AG08395 (cell line): ENCODE measurements around the gene SKIC2.
A peak's percentile ranks its signal among the peaks of the same experiment; 100 is the strongest.

Experiments used
- DNase-seq: peaks from one replicate; pipeline ENCODE4 v3.0.0; 2012; ENCODE audit warnings: mixed read lengths, low spot score

SKIC2 gene

DNA sequence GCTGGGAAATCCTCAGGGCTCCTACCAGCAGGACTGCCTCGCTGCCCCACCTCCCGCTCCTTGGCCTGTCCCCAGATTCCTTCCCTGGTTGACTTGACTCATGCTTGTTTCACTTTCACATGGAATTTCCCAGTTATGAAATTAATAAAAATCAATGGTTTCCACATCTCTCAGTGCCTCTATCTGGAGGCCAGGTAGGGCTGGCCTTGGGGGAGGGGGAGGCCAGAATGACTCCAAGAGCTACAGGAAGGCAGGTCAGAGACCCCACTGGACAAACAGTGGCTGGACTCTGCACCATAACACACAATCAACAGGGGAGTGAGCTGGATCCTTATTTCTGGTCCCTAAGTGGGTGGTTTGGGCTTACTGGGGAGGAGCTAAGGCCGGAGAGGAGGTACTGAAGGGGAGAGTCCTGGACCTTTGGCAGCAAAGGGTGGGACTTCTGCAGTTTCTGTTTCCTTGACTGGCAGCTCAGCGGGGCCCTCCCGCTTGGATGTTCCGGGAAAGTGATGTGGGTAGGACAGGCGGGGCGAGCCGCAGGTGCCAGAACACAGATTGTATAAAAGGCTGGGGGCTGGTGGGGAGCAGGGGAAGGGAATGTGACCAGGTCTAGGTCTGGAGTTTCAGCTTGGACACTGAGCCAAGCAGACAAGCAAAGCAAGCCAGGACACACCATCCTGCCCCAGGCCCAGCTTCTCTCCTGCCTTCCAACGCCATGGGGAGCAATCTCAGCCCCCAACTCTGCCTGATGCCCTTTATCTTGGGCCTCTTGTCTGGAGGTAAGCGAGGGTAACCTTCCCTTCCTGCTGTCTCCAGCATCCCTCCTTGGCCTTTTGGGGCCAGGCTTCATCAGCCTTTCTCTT is 13.2 kb upstream of the SKIC2 start, which contains the start of gene CFB:
Gene CFB (plus strand): TSS at position 589 of the 863 bp plus-strand sequence. CDS start 127 bp downstream, at position 716.
- peak; percentile 93 for DNase-seq

DNA sequence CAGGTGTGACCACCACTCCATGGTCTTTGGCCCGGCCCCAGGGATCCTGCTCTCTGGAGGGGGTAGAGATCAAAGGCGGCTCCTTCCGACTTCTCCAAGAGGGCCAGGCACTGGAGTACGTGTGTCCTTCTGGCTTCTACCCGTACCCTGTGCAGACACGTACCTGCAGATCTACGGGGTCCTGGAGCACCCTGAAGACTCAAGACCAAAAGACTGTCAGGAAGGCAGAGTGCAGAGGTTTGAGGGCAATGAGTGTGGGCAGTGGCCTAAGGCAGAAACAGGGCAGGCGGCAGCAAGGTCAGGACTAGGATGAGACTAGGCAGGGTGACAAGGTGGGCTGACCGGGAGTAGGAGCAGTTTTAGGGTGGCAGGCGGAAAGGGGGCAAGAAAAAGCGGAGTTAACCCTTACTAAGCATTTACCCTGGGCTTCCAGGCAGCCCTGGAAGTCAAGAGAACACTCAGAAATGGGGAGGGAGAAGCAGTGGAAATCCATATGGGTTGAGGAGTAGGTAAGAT is 12.5 kb upstream of the SKIC2 start:
- no peak for DNase-seq

DNA sequence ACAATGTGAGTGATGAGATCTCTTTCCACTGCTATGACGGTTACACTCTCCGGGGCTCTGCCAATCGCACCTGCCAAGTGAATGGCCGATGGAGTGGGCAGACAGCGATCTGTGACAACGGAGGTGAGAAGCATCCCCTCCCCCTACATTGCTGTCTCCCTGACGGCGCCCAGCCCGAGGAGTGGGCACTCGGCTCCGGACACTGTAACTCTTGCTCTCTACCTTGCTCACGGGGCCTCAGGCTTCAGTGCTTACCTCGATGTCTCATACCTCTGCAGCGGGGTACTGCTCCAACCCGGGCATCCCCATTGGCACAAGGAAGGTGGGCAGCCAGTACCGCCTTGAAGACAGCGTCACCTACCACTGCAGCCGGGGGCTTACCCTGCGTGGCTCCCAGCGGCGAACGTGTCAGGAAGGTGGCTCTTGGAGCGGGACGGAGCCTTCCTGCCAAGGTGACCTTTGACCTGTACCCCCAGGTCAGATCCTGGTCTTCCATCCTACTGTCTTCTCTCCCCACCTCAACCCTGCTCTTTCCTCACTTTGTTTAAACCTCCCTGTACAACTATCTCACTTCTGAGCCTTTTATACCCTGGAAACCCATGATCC is 11.8 kb upstream of the SKIC2 start:
- no peak for DNase-seq

DNA sequence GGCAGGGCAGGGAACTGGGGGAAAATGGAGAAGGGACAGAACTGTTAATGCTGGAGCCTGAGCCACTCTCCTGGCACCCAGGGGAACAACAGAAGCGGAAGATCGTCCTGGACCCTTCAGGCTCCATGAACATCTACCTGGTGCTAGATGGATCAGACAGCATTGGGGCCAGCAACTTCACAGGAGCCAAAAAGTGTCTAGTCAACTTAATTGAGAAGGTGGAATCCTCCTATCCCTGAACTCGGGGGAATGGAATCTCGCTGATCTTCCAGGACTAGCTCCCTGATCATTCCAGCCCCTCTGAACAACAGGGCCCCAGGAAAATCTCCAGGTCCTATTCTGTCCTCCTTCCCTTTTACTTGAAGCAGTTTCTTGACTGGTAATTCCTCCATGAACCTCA is 11.1 kb upstream of the SKIC2 start:
- DNase-seq, result no peak

DNA sequence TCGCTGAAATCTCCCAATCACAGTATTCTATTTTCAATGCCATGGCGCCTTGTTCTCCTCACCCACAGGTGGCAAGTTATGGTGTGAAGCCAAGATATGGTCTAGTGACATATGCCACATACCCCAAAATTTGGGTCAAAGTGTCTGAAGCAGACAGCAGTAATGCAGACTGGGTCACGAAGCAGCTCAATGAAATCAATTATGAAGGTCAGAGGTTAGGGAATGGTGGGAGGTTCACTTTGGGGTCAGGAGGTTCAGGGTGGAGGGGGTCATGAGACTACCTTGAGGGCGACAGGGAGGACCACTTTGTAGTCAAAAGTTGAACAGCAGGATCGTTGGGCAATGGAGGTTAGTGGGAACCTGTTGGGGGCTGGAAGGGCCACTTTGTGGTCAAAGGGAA is 10.7 kb upstream of the SKIC2 start:
- no peak for DNase-seq

DNA sequence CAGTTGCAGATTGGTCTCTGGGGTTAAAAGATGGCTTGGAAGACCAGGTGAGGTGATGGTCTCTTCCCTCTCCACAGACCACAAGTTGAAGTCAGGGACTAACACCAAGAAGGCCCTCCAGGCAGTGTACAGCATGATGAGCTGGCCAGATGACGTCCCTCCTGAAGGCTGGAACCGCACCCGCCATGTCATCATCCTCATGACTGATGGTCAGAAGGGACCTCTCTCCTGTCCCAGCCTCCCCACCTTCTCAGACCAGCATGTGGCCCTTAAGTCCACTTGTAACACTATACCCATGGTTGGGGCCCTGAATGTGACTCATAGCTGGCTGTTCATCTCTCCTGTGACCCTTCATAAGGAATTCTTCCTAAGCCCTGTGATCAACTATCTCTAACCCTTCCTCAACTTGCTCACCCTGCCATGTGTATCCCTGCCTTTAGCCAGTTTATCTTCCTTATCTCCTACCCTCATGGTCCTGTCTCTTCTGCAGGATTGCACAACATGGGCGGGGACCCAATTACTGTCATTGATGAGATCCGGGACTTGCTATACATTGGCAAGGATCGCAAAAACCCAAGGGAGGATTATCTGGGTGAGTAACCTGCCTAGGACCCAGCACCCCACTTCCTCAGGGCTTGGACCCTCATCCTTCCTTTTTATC is 10.1 kb upstream of the SKIC2 start:
- DNase-seq, result peak; percentile 4

DNA sequence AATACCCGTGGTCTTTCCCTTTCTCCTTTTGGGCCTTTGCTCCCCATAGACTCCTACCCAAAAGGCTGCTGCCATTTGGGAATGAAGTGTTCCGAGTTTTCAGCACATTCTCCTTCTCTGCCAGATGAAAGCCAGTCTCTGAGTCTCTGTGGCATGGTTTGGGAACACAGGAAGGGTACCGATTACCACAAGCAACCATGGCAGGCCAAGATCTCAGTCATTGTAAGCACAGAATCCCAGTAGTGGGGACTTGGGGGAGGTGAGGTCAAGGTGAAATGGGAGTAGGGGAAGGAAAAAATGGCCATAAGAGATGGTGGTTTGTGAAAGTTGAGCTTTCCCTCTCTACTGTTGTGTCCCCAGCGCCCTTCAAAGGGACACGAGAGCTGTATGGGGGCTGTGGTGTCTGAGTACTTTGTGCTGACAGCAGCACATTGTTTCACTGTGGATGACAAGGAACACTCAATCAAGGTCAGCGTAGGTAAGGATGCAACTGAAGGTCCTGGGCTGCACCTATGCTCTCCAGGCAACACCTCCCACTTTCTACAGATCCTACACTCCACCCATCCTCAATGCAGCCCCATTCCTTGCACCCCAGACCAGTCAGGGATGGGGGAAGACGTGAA is 8.9 kb upstream of the SKIC2 start:
- no peak for DNase-seq

DNA sequence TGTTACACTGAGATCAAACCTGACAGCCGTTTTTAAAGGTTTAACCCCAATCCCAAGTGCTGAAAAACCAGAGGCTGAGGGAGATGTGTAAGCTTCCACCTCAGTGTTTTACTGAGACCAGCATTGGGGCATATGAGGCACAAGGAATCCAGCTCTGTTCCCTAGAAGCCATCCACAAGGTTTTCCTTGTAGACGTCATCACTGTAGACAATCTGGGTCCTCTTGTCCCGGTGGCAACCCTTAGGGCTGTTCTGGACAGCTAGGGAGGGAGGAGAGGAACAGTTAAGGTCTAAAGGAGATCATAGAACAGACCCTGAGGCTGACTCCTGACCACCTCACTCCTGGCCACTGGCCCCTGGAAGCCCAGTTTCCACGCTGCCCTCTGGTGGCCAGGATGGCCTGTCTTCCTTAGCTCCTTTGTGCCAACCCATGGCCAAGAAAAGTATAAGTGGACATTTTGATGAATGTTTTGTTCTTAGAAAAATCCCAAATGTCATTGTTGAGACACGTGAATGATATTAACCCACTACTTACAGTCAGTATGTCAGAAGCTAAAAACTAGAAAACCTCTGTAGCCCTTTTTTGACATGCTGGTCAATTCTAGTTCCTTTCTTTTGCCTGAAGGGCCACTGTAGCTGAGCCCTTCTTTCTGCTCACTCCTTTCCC is 6.7 kb upstream of the SKIC2 start:
- peak; percentile 80 for DNase-seq

DNA sequence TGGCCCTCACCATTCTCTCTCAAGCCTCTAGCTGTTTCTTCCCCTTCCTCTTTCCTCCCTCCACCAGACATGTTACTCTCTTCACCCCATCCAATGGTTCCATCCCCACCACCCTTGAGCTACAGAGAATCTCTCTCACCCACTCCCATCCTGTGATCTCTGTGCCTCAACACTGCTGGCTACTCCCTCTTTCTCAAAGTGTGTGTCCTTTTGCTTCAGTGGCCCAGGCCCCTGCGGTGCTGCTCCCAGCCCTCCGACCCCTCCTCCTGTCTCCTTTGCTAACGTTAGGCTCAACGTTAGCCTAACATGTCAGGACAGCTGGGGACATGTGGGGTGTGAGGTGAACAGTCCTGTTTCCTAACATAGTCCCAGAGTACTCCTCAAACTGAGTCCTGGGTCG is 6.1 kb upstream of the SKIC2 start:
- DNase-seq, result no peak

DNA sequence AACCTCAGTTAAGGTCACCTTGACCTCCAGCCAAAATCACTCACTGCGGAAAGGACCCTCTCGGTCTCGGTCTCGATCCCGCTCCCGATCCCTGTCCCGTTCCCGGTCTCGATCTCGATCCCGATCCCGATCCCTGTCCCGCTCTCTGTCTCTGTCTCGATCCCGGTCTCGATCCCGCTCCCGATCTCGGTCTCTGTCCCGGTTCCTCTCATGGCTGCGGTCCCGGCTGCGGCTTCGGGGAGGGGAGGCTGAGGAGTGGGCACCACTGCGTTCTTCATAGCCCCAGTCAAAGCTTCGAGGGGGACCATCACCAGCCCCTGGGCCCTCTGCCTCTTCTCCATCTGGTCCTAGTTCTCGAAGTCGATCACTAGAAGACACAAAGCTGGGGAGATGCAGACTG is 4.5 kb upstream of the SKIC2 start:
- DNase-seq, result no peak

DNA sequence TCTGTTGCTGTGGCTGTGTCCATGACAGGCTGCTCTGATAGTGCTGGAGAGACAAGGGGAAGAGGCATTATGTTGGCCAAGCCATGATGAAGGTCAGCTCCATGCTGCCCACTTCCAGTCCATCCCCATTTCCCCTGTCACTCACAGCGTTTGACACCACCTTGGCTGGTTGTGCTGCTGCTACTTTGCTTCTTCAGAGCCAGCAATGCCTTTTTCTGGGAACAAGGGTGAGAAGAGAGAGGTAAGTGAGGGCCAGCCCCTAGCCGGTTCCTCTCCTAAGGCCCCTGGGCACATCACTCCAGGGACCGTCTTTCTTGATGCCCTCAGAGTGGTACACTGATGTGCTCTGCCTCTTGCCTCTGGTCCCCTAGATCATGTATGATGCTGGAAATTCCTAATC is 2.2 kb upstream of the SKIC2 start:
- DNase-seq, result no peak

DNA sequence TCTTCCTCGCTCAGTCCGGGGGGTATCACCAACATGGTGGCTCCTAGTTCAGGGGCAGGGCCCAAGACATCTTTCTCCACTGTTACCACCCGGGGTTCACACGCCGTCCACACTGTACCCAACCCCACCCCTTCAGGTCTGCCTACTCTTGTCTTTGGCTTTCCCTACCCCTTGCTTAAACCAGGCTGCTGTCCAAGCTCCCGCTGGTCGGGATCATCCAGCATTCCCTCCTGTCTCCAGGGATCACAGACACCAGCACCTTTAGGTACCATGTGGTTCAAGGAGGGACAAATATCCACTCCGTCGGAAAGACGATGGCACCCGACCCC is 599 bp upstream of the SKIC2 start:
- peak; percentile 19 for DNase-seq

DNA sequence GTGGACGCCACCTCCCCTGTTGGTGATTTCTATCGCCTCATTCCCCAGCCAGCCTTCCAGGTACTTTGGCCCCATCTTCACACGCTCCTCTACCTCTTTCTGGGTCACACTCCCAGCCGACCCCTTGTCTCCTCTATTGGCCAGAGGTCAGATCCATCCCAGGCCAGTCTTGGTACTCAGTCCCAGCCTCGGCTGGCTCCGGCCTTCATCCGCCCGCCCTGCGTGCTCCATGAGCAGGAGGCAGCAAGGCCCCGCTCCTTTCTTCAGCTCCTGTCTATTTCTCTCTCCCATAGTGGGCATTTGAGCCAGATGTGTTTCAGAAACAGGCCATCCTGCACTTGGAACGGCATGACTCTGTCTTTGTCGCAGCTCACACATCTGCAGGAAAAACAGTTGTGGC is 2.6 kb downstream of the SKIC2 start:
- no peak for DNase-seq

DNA sequence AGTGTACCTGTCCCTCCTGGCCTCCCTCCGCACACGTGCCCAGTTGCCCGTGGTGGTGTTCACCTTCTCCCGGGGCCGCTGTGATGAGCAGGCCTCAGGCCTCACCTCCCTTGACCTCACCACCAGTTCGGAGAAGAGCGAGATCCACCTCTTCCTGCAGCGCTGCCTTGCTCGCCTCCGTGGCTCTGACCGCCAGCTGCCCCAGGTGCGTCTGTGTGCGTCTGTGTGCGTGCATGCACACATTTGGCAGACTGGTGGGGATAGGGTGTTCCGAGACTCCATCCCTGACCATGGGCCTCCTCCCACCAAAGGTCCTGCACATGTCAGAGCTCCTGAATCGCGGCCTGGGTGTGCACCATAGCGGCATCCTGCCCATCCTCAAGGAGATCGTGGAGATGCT is 4.9 kb downstream of the SKIC2 start:
- DNase-seq, result no peak

DNA sequence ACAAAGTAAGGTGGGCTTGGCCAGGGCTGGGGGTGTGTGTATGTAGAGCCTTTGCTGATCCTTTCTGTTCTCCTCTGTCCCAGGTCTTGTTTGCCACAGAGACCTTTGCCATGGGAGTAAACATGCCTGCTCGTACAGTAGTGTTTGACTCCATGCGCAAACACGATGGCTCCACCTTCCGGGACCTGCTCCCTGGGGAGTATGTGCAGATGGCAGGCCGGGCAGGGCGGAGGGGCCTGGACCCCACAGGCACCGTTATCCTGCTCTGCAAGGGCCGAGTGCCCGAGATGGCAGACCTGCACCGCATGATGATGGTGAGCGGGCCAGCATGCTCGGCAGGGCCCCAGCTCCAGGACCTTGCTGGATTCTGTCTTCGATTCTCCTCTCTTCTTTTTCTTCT is 6.7 kb downstream of the SKIC2 start:
- no peak for DNase-seq

DNA sequence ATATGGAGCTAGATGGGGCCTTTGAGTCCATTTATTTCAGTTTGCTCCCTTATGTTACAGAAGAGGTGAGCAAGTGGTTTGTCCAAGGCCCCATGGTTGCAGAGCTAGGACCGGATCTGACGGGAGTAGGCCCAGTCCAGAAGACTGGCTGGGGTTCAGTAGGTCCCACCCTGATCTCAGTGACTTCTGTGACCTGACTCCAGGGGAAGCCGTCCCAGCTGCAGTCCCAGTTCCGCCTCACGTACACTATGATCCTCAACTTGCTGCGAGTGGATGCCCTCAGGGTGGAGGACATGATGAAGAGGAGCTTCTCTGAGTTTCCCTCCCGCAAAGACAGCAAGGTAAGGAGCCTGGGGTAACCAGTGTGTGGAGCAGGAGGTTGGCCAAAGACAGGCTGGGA is 7.5 kb downstream of the SKIC2 start:
- DNase-seq, result no peak

DNA sequence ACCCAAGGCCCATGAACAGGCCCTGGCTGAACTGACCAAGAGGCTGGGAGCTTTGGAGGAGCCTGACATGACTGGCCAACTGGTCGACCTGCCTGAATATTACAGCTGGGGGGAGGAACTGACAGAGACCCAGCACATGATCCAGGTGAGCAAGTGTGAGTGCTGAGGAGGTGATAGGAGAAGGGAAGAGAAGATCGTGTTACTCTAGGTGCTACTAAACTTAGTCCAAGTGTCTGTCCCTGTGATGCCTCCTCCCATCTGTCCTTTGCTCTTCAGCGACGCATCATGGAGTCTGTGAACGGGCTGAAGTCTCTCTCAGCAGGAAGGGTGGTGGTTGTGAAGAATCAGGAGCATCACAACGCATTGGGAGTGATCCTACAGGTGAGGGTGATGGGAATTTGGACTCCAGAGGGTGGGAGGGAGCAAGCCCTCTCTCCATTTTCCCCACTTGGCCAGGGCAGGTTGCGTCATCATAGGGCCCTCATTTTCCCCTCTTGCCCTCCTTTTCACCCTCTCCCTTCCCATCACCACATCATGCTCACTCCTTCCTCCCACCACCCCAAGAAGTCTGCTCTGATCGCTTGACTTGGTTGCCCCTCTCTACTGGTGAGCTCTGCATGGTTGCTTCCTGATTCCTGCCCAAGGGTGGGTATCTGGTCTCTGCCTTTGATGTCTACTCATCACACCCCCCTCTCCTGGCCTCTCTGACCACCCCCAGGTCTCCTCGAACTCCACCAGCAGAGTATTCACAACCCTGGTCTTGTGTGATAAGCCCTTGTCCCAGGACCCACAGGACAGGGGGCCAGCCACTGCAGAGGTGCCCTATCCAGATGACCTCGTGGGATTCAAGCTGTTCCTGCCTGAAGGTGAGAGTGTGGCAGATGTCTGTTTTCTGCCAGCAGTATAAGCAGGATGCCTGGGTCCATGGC is 8.3 kb downstream of the SKIC2 start:
- no peak for DNase-seq

DNA sequence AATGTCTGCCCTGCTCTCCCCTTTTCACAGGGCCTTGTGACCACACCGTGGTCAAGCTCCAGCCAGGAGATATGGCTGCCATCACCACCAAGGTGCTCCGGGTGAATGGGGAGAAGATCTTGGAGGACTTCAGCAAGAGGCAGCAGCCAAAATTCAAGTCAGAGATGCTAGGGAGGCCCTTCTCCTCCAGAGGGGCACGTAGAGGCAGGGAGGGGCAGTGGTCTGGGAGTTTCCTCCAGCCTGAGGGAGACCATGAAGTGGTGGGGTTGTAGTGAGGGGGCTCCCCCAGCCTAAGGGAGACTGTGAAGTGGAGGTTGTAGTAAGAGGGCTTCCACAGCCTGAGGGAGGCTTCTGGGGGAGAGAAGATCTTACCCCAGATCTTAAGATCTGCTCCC is 8.9 kb downstream of the SKIC2 start:
- DNase-seq, result no peak

DNA sequence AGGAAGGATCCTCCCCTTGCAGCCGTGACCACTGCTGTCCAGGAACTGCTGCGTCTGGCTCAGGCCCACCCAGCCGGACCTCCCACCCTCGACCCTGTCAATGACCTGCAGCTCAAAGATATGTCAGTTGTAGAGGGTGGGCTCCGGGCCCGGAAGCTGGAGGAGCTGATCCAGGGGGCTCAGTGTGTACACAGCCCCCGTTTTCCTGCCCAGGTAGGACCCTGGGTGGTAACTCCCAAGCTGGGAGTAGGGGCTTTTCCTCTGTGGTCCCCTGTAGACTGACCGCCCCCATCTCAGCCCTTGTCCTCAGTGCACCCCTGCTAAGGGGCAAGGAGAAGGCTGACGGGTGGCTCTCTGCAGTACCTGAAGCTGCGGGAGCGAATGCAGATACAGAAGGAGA is 9.4 kb downstream of the SKIC2 start:
- no peak for DNase-seq

DNA sequence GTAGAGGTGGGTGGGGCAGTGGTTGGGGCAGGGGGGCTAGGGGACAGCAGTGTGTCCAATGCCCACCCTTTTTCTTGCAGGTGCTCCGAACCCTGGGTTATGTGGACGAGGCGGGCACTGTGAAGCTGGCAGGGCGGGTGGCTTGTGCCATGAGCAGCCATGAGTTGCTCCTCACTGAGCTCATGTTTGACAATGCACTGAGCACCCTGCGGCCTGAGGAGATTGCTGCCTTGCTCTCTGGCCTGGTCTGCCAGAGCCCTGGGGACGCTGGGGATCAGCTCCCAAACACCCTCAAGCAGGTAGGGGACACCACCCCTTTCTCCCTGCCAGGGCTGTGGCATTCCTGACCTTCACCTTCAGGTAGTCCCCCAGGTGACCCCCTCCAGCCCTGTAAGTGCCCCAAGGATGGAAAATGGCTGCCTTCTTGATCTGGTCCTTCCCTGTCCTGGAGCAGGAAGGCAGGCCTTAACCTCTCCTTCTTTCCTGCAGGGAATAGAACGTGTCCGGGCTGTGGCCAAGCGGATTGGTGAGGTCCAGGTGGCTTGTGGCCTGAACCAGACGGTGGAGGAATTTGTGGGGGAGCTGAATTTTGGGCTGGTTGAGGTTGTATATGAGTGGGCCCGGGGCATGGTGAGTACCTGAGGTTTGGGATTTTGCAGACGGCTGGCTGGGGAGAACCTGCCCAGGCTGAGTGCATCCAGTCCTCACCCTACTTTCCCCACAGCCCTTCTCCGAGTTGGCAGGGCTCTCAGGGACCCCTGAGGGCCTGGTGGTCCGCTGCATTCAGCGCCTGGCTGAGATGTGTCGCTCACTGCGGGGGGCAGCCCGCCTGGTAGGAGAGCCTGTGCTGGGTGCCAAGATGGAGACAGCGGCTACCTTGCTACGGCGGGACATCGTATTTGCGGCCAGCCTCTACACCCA is 10.1 kb downstream of the SKIC2 start:
- DNase-seq, result no peak
